Measurements from ENCODE around the gene DHX58.
A peak's percentile ranks its signal among the peaks of the same experiment; 100 is the strongest.

DHX58 gene

DNA sequence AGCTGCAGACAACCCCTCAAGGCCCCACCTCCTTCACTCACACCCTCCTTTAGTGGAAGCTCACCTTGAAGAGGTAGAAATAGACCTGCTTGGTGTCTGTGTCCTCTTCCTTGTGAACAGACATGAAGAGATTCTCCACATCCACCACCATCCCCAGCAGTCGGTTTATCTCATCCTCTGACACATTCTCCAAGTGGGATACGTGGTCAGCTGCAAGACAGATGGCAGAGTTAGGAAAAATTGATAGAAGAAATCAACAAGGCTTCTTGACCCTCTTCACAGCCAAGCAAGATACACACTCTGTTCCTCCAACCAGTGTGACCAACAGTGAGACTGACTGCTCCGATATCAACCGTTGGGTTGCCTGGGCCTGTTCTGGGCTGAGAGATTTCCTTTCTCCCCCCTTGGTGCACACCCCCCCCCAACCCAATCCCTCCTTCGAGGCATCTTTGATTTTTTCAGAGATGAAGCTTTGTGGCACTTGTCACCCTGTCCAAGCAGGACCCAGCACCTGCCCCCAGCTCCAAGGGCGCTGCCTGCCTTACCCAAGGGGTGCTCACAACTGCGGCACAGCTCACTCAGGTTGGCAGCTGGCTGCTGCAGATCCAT is 7.8 kb upstream of the DHX58 start:
- H3K4me3 ChIP-seq (ENCODE audit: low read length in 2 of 2): peak overlapping the region; percentile 37 to 48
- H3K9ac ChIP-seq (ENCODE audit: low read depth in 1 of 2, low read length in 2 of 2): no peak overlapping the region
- no peak overlapping the region for H3K27ac ChIP-seq (ENCODE audit: low read depth in 2 of 2, low read length in 2 of 2)
- no peaks in the 10 kb centered on the region for H3K27me3 ChIP-seq (ENCODE audit: control insufficient read depth in 2 of 2, insufficient read depth in 2 of 2, low read length in 2 of 2)
- H3K36me3 ChIP-seq (ENCODE audit: control insufficient read depth in 2 of 2, insufficient read depth in 2 of 2, low read length in 2 of 2): peaks cover 5 to 10% of the 10 kb centered on the region in 2 donors
- no peaks in the 10 kb centered on the region for H3K9me3 ChIP-seq (ENCODE audit: control insufficient read depth in 2 of 2, low read length in 2 of 2)
- H3K4me1 ChIP-seq (ENCODE audit: control insufficient read depth in 2 of 2, insufficient read depth in 2 of 2, low read length in 2 of 2): peaks cover 18 to 23% of the 10 kb centered on the region in 2 donors

DNA sequence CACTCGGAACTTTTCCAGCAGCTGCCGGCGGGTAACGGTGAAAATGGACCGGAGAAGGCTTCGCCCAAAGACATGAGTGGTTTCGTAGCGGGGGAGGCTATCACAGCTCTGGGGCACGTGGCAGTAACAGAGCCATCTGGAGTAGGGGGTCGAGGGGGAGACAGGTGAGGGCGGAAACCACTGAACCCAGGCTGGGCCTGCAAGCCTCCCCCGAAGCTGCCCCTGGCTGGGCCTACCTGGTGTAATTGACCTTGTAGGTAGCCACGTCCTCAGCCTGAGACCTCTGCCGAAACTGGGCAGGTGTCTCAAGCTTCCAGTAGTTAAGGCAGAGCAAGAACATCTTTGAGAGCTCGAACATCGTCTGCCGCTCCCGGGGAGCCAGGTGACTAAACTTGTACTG is 6.8 kb upstream of the DHX58 start:
- no peaks in the 10 kb centered on the region for H3K27me3 ChIP-seq (ENCODE audit: control insufficient read depth in 2 of 2, insufficient read depth in 2 of 2, low read length in 2 of 2)
- no peak overlapping the region for H3K4me3 ChIP-seq (ENCODE audit: low read length in 2 of 2)
- no peak overlapping the region for H3K9ac ChIP-seq (ENCODE audit: low read depth in 1 of 2, low read length in 2 of 2)
- no peak overlapping the region for H3K27ac ChIP-seq (ENCODE audit: low read depth in 2 of 2, low read length in 2 of 2)
- peaks cover 18 to 23% of the 10 kb centered on the region in 2 donors for H3K4me1 ChIP-seq (ENCODE audit: control insufficient read depth in 2 of 2, insufficient read depth in 2 of 2, low read length in 2 of 2)
- peaks cover 5 to 11% of the 10 kb centered on the region in 2 donors for H3K36me3 ChIP-seq (ENCODE audit: control insufficient read depth in 2 of 2, insufficient read depth in 2 of 2, low read length in 2 of 2)
- H3K9me3 ChIP-seq (ENCODE audit: control insufficient read depth in 2 of 2, low read length in 2 of 2): no peaks in the 10 kb centered on the region

- no peaks in the 10 kb centered on the region for H3K9me3 ChIP-seq (ENCODE audit: control insufficient read depth in 2 of 2, low read length in 2 of 2)
- H3K27me3 ChIP-seq (ENCODE audit: control insufficient read depth in 2 of 2, insufficient read depth in 2 of 2, low read length in 2 of 2): no peaks in the 10 kb centered on the region
- H3K4me3 ChIP-seq (ENCODE audit: low read length in 2 of 2): no peak overlapping the region
- H3K4me1 ChIP-seq (ENCODE audit: control insufficient read depth in 2 of 2, insufficient read depth in 2 of 2, low read length in 2 of 2): peaks cover 18 to 23% of the 10 kb centered on the region in 2 donors
- peaks cover 5 to 11% of the 10 kb centered on the region in 2 donors for H3K36me3 ChIP-seq (ENCODE audit: control insufficient read depth in 2 of 2, insufficient read depth in 2 of 2, low read length in 2 of 2)
- H3K9ac ChIP-seq (ENCODE audit: low read depth in 1 of 2, low read length in 2 of 2): no peak overlapping the region
- no peak overlapping the region for H3K27ac ChIP-seq (ENCODE audit: low read depth in 2 of 2, low read length in 2 of 2)
Observed at GRCh38 chr17:42118545-42118944, 6.0 kb upstream of the DHX58 start.

DNA sequence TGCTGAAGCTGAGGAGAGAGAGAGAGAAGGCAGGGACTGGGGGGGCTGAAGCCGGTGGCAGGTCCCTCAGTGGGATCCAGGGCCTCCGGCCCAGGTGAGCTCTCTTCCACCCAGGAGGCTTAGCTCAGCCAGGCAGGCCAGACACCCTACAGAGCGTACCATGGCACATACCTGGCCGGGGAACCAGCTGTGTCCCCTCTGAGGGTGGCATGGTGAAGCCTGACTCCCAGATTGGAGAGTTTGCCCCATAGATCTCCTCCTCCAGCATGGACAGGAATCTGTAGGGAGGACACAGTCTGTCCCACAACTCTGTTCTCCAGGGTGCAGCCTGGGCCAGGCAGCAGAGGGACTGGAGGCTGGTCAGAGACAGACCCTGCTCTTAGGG is 5.6 kb upstream of the DHX58 start:
- Histone ChIP-seq H3K27me3 (ENCODE audit: control insufficient read depth in 2 of 2, insufficient read depth in 2 of 2, low read length in 2 of 2) (no peaks in the 10 kb centered on the region), H3K4me3 (ENCODE audit: low read length in 2 of 2) (no peak overlapping the region), H3K9ac (ENCODE audit: low read depth in 1 of 2, low read length in 2 of 2) (no peak overlapping the region), H3K27ac (ENCODE audit: low read depth in 2 of 2, low read length in 2 of 2) (no peak overlapping the region), H3K4me1 (ENCODE audit: control insufficient read depth in 2 of 2, insufficient read depth in 2 of 2, low read length in 2 of 2) (peaks cover 20 to 23% of the 10 kb centered on the region in 2 donors), H3K9me3 (ENCODE audit: control insufficient read depth in 2 of 2, low read length in 2 of 2) (no peaks in the 10 kb centered on the region), H3K36me3 (ENCODE audit: control insufficient read depth in 2 of 2, insufficient read depth in 2 of 2, low read length in 2 of 2) (peaks cover 5 to 11% of the 10 kb centered on the region in 2 donors)

DNA sequence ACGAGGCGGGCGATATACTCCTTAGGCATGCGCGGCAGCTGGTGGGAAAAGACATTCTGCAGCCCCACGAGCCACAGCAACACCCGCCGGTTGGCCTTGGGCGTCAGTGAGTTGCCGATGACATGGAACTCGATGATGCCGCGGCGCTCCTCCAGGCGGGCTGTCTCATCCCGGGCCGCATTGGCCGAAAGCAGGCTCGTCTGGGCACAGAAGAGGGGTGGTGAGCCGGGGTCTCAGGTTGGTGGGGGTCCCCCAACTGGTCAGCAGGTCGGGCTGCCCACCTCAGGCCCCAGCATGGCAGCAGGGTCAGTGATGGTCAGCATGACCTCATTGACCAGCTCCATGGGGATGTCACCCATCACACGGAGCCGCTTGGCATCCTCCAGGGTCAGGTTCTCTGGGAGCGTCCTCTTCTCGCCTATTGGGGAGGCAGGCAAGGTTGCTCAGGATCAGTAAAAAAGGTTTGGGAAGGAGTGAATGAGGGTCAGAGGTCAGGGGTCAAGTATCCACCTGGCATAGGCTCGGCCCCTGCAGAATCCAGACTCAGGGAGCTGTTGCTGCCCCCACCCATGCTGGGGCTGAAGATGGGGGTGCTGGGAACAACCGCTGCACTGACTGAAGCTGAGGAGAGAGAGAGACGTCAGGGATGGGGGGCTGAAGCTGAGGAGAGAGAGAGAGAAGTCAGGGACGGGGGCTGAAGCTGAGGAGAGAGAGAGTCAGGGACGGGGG is 5.0 kb upstream of the DHX58 start:
- H3K4me3 ChIP-seq (ENCODE audit: low read length in 2 of 2): no peak overlapping the region
- H3K9ac ChIP-seq (ENCODE audit: low read depth in 1 of 2, low read length in 2 of 2): no peak overlapping the region
- H3K27ac ChIP-seq (ENCODE audit: low read depth in 2 of 2, low read length in 2 of 2): no peak overlapping the region
- no peaks in the 10 kb centered on the region for H3K27me3 ChIP-seq (ENCODE audit: control insufficient read depth in 2 of 2, insufficient read depth in 2 of 2, low read length in 2 of 2)
- no peaks in the 10 kb centered on the region for H3K9me3 ChIP-seq (ENCODE audit: control insufficient read depth in 2 of 2, low read length in 2 of 2)
- H3K4me1 ChIP-seq (ENCODE audit: control insufficient read depth in 2 of 2, insufficient read depth in 2 of 2, low read length in 2 of 2): peaks cover 22 to 24% of the 10 kb centered on the region in 2 donors
- H3K36me3 ChIP-seq (ENCODE audit: control insufficient read depth in 2 of 2, insufficient read depth in 2 of 2, low read length in 2 of 2): peaks cover 5 to 11% of the 10 kb centered on the region in 2 donors

DNA sequence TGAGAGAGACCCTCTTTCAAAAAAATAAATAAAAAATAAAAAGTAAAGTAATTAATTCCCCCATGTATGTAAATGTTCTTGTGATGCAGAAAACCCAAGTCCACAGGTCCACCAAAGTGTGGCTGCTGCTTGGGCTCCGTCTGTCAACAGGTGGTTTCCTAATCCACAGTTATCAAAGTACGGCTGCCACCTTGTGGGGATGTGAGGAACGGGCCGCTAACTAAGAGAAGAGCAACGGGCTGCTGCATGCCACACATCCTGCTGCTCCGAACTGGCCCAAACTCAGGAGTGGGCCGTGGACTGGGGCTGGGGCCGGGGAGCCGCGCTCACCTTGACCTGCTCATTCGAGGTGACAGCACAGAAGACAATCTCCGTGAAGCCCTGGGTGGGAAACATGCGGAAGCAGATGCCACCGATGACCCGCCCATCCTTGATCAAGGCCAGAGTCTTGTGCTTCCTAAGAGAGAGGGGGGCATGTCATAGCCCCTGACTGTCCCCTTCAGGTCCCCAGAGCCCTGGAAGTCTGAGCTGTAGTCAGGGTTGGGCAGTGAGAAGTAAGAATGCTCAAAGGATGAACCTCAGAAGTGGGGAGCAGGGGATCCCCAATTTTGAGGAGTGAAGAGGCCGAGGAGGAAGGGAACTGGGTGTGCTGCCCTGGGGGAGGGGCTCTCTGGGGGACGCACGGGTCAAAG is 4.3 kb upstream of the DHX58 start:
- H3K36me3 ChIP-seq (ENCODE audit: control insufficient read depth in 2 of 2, insufficient read depth in 2 of 2, low read length in 2 of 2): peaks cover 5 to 11% of the 10 kb centered on the region in 2 donors
- no peaks in the 10 kb centered on the region for H3K9me3 ChIP-seq (ENCODE audit: control insufficient read depth in 2 of 2, low read length in 2 of 2)
- no peak overlapping the region for H3K27ac ChIP-seq (ENCODE audit: low read depth in 2 of 2, low read length in 2 of 2)
- no peaks in the 10 kb centered on the region for H3K27me3 ChIP-seq (ENCODE audit: control insufficient read depth in 2 of 2, insufficient read depth in 2 of 2, low read length in 2 of 2)
- H3K4me3 ChIP-seq (ENCODE audit: low read length in 2 of 2): no peak overlapping the region
- H3K9ac ChIP-seq (ENCODE audit: low read depth in 1 of 2, low read length in 2 of 2): no peak overlapping the region
- peaks cover 21 to 22% of the 10 kb centered on the region in 2 donors for H3K4me1 ChIP-seq (ENCODE audit: control insufficient read depth in 2 of 2, insufficient read depth in 2 of 2, low read length in 2 of 2)

- Histone ChIP-seq H3K9me3 (ENCODE audit: control insufficient read depth in 2 of 2, low read length in 2 of 2) (no peaks in the 10 kb centered on the region), H3K4me3 (ENCODE audit: low read length in 2 of 2) (no peak overlapping the region), H3K36me3 (ENCODE audit: control insufficient read depth in 2 of 2, insufficient read depth in 2 of 2, low read length in 2 of 2) (peaks cover 6 to 11% of the 10 kb centered on the region in 2 donors), H3K9ac (ENCODE audit: low read depth in 1 of 2, low read length in 2 of 2) (no peak overlapping the region), H3K27me3 (ENCODE audit: control insufficient read depth in 2 of 2, insufficient read depth in 2 of 2, low read length in 2 of 2) (no peaks in the 10 kb centered on the region), H3K27ac (ENCODE audit: low read depth in 2 of 2, low read length in 2 of 2) (no peak overlapping the region), H3K4me1 (ENCODE audit: control insufficient read depth in 2 of 2, insufficient read depth in 2 of 2, low read length in 2 of 2) (peaks cover 21% of the 10 kb centered on the region in 2 donors)
Observed at GRCh38 chr17:42114118-42114517, 1.6 kb upstream of the DHX58 start.

DNA sequence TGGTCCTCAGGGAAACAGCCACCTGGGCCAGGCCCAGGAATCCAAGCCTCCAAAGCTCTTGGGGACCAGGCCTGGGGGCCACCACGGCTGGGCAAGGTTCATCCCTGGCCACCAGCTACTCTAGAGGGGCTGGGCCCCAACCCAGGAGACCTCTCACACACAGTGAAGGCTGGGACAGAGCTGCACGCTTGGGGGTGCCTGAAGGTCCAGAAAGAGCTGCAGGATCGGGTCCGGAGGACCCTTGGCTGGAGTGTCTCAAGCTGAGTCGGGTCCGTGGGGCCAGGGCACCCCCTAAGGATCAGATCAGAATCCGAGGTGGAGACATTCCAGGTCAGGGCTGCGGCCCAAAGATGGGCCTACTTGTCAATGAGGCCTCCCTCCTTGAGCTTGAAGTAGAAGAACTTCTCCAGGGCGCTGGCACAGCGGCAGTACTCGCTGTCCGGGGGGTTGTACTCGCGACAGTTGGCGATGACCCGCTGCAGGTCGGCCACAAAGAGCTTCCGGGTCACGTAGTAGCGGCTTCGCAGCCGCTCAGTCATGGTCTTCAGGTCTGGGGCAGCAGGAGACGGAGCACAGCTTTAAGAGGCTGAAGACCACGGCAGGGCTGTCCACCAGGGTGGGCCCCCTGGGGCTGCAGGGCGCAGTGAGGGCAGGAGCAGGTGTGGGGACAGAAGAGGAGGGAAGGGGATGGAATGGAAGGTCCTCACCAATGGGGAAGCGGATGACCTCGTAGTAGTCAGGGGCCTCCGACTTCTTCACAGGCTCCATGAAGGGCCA is 967 bp upstream of the DHX58 start:
- peak overlapping the region; percentile 94 to 95 for H3K27ac ChIP-seq (ENCODE audit: low read depth in 2 of 2, low read length in 2 of 2)
- peaks cover 21% of the 10 kb centered on the region in 2 donors for H3K4me1 ChIP-seq (ENCODE audit: control insufficient read depth in 2 of 2, insufficient read depth in 2 of 2, low read length in 2 of 2)
- peak overlapping the region; percentile 81 to 82 for H3K9ac ChIP-seq (ENCODE audit: low read depth in 1 of 2, low read length in 2 of 2)
- H3K27me3 ChIP-seq (ENCODE audit: control insufficient read depth in 2 of 2, insufficient read depth in 2 of 2, low read length in 2 of 2): no peaks in the 10 kb centered on the region
- peaks cover 9 to 14% of the 10 kb centered on the region in 2 donors for H3K36me3 ChIP-seq (ENCODE audit: control insufficient read depth in 2 of 2, insufficient read depth in 2 of 2, low read length in 2 of 2)
- H3K4me3 ChIP-seq (ENCODE audit: low read length in 2 of 2): peak overlapping the region in 1 of 2 donors; percentile 87
- no peaks in the 10 kb centered on the region for H3K9me3 ChIP-seq (ENCODE audit: control insufficient read depth in 2 of 2, low read length in 2 of 2)

- peak overlapping the region; percentile 80 to 87 for H3K4me3 ChIP-seq (ENCODE audit: low read length in 2 of 2)
- peaks cover 21% of the 10 kb centered on the region in 2 donors for H3K4me1 ChIP-seq (ENCODE audit: control insufficient read depth in 2 of 2, insufficient read depth in 2 of 2, low read length in 2 of 2)
- H3K27me3 ChIP-seq (ENCODE audit: control insufficient read depth in 2 of 2, insufficient read depth in 2 of 2, low read length in 2 of 2): no peaks in the 10 kb centered on the region
- H3K9me3 ChIP-seq (ENCODE audit: control insufficient read depth in 2 of 2, low read length in 2 of 2): no peaks in the 10 kb centered on the region
- H3K27ac ChIP-seq (ENCODE audit: low read depth in 2 of 2, low read length in 2 of 2): peak overlapping the region; percentile 94 to 95
- H3K9ac ChIP-seq (ENCODE audit: low read depth in 1 of 2, low read length in 2 of 2): peak overlapping the region; percentile 82 to 85
- H3K36me3 ChIP-seq (ENCODE audit: control insufficient read depth in 2 of 2, insufficient read depth in 2 of 2, low read length in 2 of 2): peaks cover 7 to 9% of the 10 kb centered on the region in 2 donors
Observed at GRCh38 chr17:42111871-42112551, 503 bp downstream of the DHX58 start.
